Nephron progenitor cell (in vitro differentiated cells): Measurements from ENCODE around the gene CORO6.
A peak's percentile ranks its signal among the peaks of the same experiment; 100 is the strongest.

Experiments
- DNase-seq: peaks from one replicate; pipeline ENCODE4 v3.0.0; 2021
- H3K27ac Mint-ChIP-seq: 2 replicates; pipeline ENCODE4 v1.8.0; 2021; ENCODE audit warnings: mild to moderate bottlenecking, moderate library complexity, mixed read lengths
- H3K27me3 Mint-ChIP-seq: 2 replicates; pipeline ENCODE4 v1.8.0; 2021; ENCODE audit warnings: mild to moderate bottlenecking, low read depth, mixed read lengths; ENCODE audit not compliant: poor library complexity
- H3K36me3 Mint-ChIP-seq: 2 replicates; pipeline ENCODE4 v1.8.0; 2021; ENCODE audit warnings: low read depth, mixed read lengths
- H3K4me1 Mint-ChIP-seq: 2 replicates; pipeline ENCODE4 v1.8.0; 2021; ENCODE audit warnings: mixed read lengths
- H3K4me3 Mint-ChIP-seq: 2 replicates; pipeline ENCODE4 v1.8.0; 2021; ENCODE audit warnings: mild to moderate bottlenecking, moderate library complexity, mixed read lengths
- H3K9me3 Mint-ChIP-seq: 2 replicates; pipeline ENCODE4 v1.8.0; 2021; ENCODE audit warnings: mild to moderate bottlenecking, moderate library complexity, mixed read lengths
- CTCF ChIP-seq: fragments of 200-600 bp; sonication (generic); IDR thresholded peaks from 2 replicates; pipeline ENCODE4 v1.5.0; 2021; ENCODE audit warnings: antibody characterized with exemption

Gene CORO6

DNA sequence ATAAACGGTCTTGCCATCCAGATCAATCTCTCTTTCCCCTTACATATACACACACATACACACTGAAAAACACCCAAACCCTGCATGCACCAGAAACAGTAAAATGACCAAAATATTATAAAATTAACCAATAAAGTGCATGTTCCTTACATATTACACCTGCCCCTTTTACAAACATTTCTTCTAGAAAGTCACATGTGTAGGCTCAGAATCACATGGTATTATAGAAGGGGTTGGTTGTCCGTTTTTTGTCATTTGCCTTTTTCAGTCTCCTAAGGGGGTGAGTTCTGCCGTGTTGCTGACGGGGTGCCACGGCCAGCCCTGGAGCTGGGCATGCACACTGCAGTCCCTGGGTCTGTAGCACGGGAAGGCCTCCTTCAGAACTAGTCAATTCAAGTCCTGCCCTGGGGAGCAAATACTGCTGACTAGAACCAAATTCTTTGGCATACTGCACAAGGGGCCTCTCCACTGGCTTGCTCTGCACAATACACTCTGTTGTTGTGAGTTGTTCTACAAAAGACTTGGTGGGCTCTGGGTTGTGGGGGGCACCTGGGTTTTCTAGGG lies 8.0 kb upstream of the CORO6 start:
- H3K36me3 Mint-ChIP-seq = peaks cover 32% of the 10 kb centered on the region
- peaks cover 10% of the 10 kb centered on the region for H3K27me3 Mint-ChIP-seq
- no peak for DNase-seq
- TF ChIP-seq CTCF = no peak
- no peak overlapping the region for H3K4me3 Mint-ChIP-seq
- H3K4me1 Mint-ChIP-seq = peaks cover 12% of the 10 kb centered on the region
- no peaks in the 10 kb centered on the region for H3K9me3 Mint-ChIP-seq
- no peak overlapping the region for H3K27ac Mint-ChIP-seq

- Mint-ChIP-seq H3K4me3 (no peak overlapping the region), H3K27ac (no peak overlapping the region), H3K9me3 (no peaks in the 10 kb centered on the region), H3K4me1 (peaks cover 14% of the 10 kb centered on the region), H3K27me3 (peaks cover 12% of the 10 kb centered on the region), H3K36me3 (peaks cover 24% of the 10 kb centered on the region)
- DNase-seq = no peak
- no peak for TF ChIP-seq CTCF
These were observed 7.1 kb upstream of the CORO6 start for GRCh38 chr17:29629839-29630238.

DNA sequence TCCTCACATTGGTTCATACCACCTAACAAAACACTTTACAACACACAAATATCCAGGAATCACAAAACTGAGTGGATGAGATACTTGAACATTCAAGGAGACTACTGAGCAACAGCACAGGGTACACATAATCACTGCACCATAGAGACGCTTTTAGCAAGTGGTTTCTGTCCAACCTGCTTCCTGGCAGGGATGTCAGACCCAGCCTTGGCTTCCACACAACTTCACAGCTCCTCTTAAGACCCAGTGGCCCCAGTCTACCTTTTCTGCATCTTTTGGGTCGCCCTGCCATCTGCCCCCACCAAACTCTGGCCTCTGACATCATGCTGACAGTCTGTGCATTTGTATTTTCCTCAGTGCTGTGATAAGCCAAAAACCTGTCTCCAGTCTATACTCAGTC lies 5.9 kb upstream of the CORO6 start:
- Mint-ChIP-seq H3K4me1 (peaks cover 19% of the 10 kb centered on the region), H3K36me3 (peaks cover 14% of the 10 kb centered on the region), H3K4me3 (no peak overlapping the region), H3K9me3 (no peaks in the 10 kb centered on the region), H3K27ac (peak overlapping the region; percentile 23), H3K27me3 (peaks cover 22% of the 10 kb centered on the region)
- DNase-seq = no peak
- TF ChIP-seq CTCF = no peak

DNA sequence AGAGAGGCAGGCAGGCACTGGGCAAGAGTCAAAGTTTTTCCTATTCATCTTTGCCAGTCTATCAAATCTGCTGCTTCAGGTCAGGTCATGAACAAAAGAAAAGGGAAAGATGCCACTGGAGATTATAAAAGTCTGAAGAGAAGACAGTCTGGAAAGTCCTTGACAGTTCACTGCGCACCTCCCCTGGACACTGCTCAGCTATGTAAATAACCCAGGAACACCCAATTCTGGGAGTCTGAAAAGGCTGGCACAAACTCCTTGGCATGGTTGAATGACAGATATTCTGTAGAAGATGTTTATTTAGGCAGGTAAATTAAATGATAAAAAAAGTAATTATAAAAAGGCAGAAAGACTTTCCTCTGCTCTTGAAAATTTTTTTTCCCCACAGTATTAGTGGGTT lies 5.2 kb upstream of the CORO6 start:
- Mint-ChIP-seq H3K36me3 (peaks cover 14% of the 10 kb centered on the region), H3K9me3 (no peaks in the 10 kb centered on the region), H3K27ac (no peak overlapping the region), H3K4me3 (no peak overlapping the region), H3K27me3 (peaks cover 28% of the 10 kb centered on the region), H3K4me1 (peaks cover 26% of the 10 kb centered on the region)
- TF ChIP-seq CTCF = no peak
- no peak for DNase-seq

DNA sequence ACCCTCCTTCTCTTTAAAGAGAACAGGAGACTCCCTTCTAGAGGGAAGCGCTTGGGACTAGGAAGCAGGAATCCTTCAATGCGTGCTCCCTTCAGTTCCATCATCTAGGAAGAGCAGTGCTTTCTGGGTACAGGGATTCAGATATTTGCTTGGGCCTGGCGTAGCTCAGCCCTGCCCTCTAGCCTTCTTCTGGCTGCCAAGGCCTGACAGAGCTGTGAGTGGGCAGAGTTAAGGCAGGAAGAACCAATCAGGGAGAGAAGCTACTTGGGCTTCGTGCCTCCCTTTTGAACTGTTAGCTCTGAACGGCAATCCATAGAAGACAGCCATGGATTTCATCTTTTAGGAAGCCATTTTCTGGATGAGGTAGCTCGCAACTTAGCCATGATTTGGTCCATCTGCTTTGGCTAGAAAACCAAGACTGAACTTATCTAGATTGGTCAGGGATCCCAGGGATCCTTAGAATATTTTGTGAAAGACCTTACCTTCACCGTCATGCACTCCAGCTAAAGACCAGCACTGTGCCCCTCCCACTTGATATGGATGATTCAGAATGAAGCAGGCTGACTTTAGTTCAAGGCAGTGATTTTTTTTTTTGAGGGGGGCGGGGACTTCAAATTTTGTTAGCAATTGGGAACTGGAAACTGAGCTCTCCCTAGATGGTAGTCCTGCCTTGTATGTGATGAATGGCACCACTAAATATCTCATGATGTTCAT lies 2.5 kb upstream of the CORO6 start:
- Mint-ChIP-seq H3K9me3 (no peaks in the 10 kb centered on the region), H3K36me3 (no peaks in the 10 kb centered on the region), H3K27ac (no peak overlapping the region), H3K4me1 (peaks cover 35% of the 10 kb centered on the region), H3K4me3 (no peak overlapping the region), H3K27me3 (peaks cover 54% of the 10 kb centered on the region)
- TF ChIP-seq CTCF = no peak
- DNase-seq = no peak

DNA sequence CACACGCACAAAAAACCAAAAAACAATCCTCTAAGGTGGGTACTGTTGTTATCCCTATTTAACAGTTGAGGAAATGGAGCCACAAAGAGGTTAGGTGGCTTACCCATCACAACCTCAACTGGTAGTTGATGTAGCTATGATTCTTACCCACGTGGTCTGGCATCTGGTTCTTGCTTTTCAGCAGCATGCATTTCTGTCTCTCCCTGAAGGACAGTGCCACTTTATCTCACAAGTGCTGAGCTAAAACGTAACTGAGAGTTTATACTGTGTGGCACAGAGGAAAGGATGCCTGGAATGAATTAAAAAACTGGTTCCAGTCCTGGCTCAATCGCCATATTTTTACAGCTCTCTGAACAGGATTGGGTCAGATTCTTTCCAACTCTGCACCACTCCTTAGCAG lies 1.9 kb upstream of the CORO6 start:
- H3K36me3 Mint-ChIP-seq = no peaks in the 10 kb centered on the region
- no peak for DNase-seq
- H3K27me3 Mint-ChIP-seq = peaks cover 60% of the 10 kb centered on the region
- H3K27ac Mint-ChIP-seq = no peak overlapping the region
- peaks cover 36% of the 10 kb centered on the region for H3K4me1 Mint-ChIP-seq
- H3K9me3 Mint-ChIP-seq = no peaks in the 10 kb centered on the region
- no peak overlapping the region for H3K4me3 Mint-ChIP-seq
- TF ChIP-seq CTCF = no peak
